Activated CD8-positive, alpha-beta T cell treated with anti-CD3 and anti-CD28 coated beads, Interleukin-2, amount 10 ng/mL, durations not matched to agents 7 days and 5 days (primary cell): ENCODE results near the gene UGCG. TPM values are rescaled to one million over a fixed set of nuclear protein-coding genes. Genes with fewer than 3 reads are reported as not detected.
"Not testable (repeated sequence)": the region's sequence is repeated elsewhere in the genome, so short reads cannot be mapped to it uniquely, and the experiment has no call there.

Experiments
- ATAC-seq: fragments of 150-1000 bp; cut with Tn5 transposase; one replicate; pipeline ENCODE4 v1.10.0; 2021; ENCODE audit warnings: moderate library complexity
- CTCF ChIA-PET: fragments of 350-600 bp; sonication (Branson Sonifier 250); formaldehyde crosslinking; loops from one replicate; lab custom pipeline; 2021; ENCODE audit warnings: antibody characterized with exemption; lab: Charles Lee
- POLR2A ChIA-PET: fragments of 350-600 bp; sonication (Branson Sonifier 250); formaldehyde crosslinking; loops from one replicate; lab custom pipeline; 2021; ENCODE audit warnings: antibody characterized with exemption; lab: Charles Lee
- DNase-seq: peaks from one replicate; pipeline ENCODE4 v3.0.0-alpha.2; 2020
- H3K27ac Mint-ChIP-seq: one replicate; pipeline ENCODE4 v1.8.0; 2021; ENCODE audit warnings: mild to moderate bottlenecking, mixed read lengths
- H3K27me3 Mint-ChIP-seq: one replicate; pipeline ENCODE4 v1.8.0; 2021; ENCODE audit warnings: low read depth, mixed read lengths
- H3K36me3 Mint-ChIP-seq: one replicate; pipeline ENCODE4 v1.8.0; 2021; ENCODE audit warnings: low read depth, mixed read lengths
- H3K4me1 Mint-ChIP-seq: one replicate; pipeline ENCODE4 v1.8.0; 2021; ENCODE audit warnings: low read depth, mixed read lengths
- H3K4me3 Mint-ChIP-seq: one replicate; pipeline ENCODE4 v1.8.0; 2021; ENCODE audit warnings: mild to moderate bottlenecking, mixed read lengths
- H3K9me3 Mint-ChIP-seq: one replicate; pipeline ENCODE4 v1.8.0; 2022; ENCODE audit warnings: mixed read lengths; ENCODE audit not compliant: insufficient read depth
- total RNA-seq, 2 experiments: library from RNA; stranded (reverse); gene quantifications; one replicate each; pipeline ENCODE4 v1.2.3, GENCODE V29; 2021

The UGCG gene
- total RNA-seq, 2 experiments from 2014 or later: 24.6 to 25.4 TPM

DNA sequence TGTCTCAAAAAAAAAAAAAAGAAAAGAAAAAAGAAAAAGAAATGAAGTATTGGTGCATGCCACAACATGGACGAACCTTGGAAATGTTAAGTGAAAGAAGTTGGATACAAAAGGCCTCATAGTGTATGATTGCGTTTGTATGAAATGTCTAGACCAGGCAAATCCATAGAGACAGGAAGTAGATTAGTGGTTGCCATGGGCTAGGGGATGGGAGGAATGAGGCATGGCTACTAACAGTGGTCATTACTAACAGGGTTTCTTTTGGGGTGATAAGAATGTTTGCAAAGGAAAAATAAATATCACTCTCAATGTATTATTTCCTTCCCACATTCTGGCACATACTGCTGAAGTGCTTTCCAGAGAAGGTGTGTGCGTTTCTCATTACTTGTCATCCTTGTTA is 44.1 kb downstream of the UGCG start:
- ChIA-PET POLR2A (no interaction called here), CTCF (no interaction called here)

DNA sequence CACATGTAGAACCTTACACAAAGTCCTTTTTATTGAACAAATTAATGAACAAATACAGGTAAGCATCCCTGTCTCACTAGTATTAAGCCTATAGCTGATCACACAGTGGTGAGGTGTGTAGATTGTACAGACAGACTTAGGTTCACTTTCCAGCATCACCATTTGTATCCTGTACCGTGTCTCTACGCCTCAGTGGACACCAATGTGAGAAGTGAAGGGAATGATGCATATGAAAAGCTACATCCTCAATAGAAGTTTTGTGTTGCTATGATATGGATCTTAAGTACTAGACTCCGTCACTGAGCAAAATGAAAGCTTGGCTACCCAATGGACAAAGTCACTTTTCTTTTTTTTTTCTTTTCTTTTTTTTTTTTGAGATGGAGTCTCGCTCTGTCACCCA is 46.6 kb downstream of the UGCG start:
- H3K27me3 Mint-ChIP-seq: no peaks in the 10 kb centered on the region
- ATAC-seq (no peak), DNase-seq (no peak)
- peaks cover 21% of the 10 kb centered on the region for H3K4me1 Mint-ChIP-seq
- H3K27ac Mint-ChIP-seq: no peak overlapping the region
- POLR2A ChIA-PET: no interaction called here
- H3K36me3 Mint-ChIP-seq: peaks cover 9% of the 10 kb centered on the region
- H3K4me3 Mint-ChIP-seq: no peak overlapping the region
- CTCF ChIA-PET: no interaction called here
- H3K9me3 Mint-ChIP-seq: no peaks in the 10 kb centered on the region

More for the DNA sequence above, 44.1 kb downstream of the UGCG start:
- Mint-ChIP-seq H3K9me3 (no peaks in the 10 kb centered on the region), H3K4me1 (peaks cover 32% of the 10 kb centered on the region), H3K4me3 (no peak overlapping the region), H3K27ac (no peak overlapping the region), H3K27me3 (no peaks in the 10 kb centered on the region), H3K36me3 (peaks cover 29% of the 10 kb centered on the region)
- DNase-seq (no peak), ATAC-seq (no peak)

- ChIA-PET POLR2A (no interaction called here), CTCF (interaction anchor here (1.7 kb wide), 1 partner anchor 16 kb away, joined by 4 read pairs; no protein-coding TSS in a partner anchor)
- Mint-ChIP-seq H3K36me3 (peaks cover 6% of the 10 kb centered on the region), H3K4me3 (no peak overlapping the region), H3K4me1 (peaks cover 16% of the 10 kb centered on the region), H3K27ac (no peak overlapping the region), H3K9me3 (no peaks in the 10 kb centered on the region), H3K27me3 (no peaks in the 10 kb centered on the region)
- DNase-seq (no peak), ATAC-seq (no peak)
Measured at GRCh38 chr9:111943746-111944145, 47.1 kb downstream of the UGCG start.

- Mint-ChIP-seq H3K4me3 (no peak overlapping the region), H3K36me3 (no peaks in the 10 kb centered on the region), H3K9me3 (no peaks in the 10 kb centered on the region), H3K27ac (no peak overlapping the region), H3K4me1 (peaks cover 11% of the 10 kb centered on the region), H3K27me3 (no peaks in the 10 kb centered on the region)
- DNase-seq (no peak), ATAC-seq (no peak)
- ChIA-PET CTCF (interaction anchor here (1.7 kb wide), 1 partner anchor 16 kb away, joined by 4 read pairs; no protein-coding TSS in a partner anchor), POLR2A (no interaction called here)
Measured at GRCh38 chr9:111944241-111944866, 47.7 kb downstream of the UGCG start.

DNA sequence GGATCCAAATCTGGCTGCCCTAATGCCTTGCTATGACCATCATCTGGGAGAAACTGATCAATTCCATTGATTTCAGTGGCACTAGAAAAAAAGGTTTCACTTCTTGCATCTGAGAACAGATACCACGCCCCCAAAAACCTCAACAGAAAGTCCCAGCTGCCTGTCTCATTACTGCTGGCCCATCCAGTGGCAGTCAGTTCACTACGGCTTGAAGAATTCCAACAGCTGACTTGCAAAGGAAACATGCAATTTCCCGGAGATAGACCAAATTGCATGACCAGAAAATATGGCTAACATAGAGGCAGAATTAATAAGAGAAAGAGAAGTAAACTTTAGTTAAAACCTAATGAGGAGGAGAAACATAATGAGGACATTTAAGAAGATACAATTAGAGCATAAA is 48.6 kb downstream of the UGCG start:
- Mint-ChIP-seq H3K36me3 (no peaks in the 10 kb centered on the region), H3K4me3 (no peak overlapping the region), H3K9me3 (no peaks in the 10 kb centered on the region), H3K4me1 (peaks cover 13% of the 10 kb centered on the region), H3K27me3 (no peaks in the 10 kb centered on the region), H3K27ac (no peak overlapping the region)
- ChIA-PET POLR2A (no interaction called here), CTCF (interaction anchor here (1.7 kb wide), 1 partner anchor 15 kb away, joined by 4 read pairs; no protein-coding TSS in a partner anchor)
- ATAC-seq: peak; percentile 42
- DNase-seq: peak; percentile 41

- DNase-seq, H3K9me3 Mint-ChIP-seq, CTCF ChIA-PET, H3K36me3 Mint-ChIP-seq, H3K4me3 Mint-ChIP-seq, H3K27ac Mint-ChIP-seq, H3K27me3 Mint-ChIP-seq, POLR2A ChIA-PET, ATAC-seq: not testable (repeated sequence)
- peaks cover 13% of the 10 kb centered on the region for H3K4me1 Mint-ChIP-seq
Measured at GRCh38 chr9:111948109-111948508, 51.5 kb downstream of the UGCG start.

- no peaks in the 10 kb centered on the region for H3K9me3 Mint-ChIP-seq
- ATAC-seq: no peak
- no peak overlapping the region for H3K27ac Mint-ChIP-seq
- H3K27me3 Mint-ChIP-seq: no peaks in the 10 kb centered on the region
- peaks cover 13% of the 10 kb centered on the region for H3K4me1 Mint-ChIP-seq
- DNase-seq: no peak
- no peak overlapping the region for H3K4me3 Mint-ChIP-seq
- ChIA-PET CTCF (no interaction called here), POLR2A (no interaction called here)
- H3K36me3 Mint-ChIP-seq: no peaks in the 10 kb centered on the region
Measured at GRCh38 chr9:111948951-111949350, 52.3 kb downstream of the UGCG start.

GRCh38 chr9:111949919-111950318 is 53.3 kb downstream of the UGCG start:
- ATAC-seq (no peak), DNase-seq (no peak)
- H3K36me3 Mint-ChIP-seq: no peaks in the 10 kb centered on the region
- H3K9me3 Mint-ChIP-seq: no peaks in the 10 kb centered on the region
- no peak overlapping the region for H3K4me3 Mint-ChIP-seq
- H3K4me1 Mint-ChIP-seq: peaks cover 8% of the 10 kb centered on the region
- ChIA-PET CTCF (no interaction called here), POLR2A (interaction anchor here (0.6 kb wide), 1 partner anchor 15 kb away, joined by 3 read pairs; no protein-coding TSS in a partner anchor)
- H3K27me3 Mint-ChIP-seq: no peaks in the 10 kb centered on the region
- H3K27ac Mint-ChIP-seq: no peak overlapping the region

DNA sequence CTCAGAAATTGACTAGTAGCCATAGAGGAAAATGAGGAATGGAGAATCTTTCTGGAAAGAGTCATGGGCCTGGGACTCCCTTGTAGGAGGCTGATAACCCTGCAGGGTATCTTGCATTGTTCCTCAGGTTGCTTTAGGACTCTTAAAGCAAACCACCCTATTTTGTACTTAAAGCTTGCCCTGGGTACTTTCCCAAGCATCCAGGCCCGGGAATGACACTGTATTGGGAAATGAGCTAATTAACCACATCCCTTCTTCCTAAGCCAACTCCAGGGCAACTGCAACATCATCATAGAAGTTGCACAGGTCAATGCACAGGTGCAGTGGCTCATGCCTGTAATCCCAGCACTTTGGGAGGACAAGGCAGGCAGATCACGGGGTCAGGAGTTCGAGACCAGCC is 55.9 kb downstream of the UGCG start:
- POLR2A ChIA-PET: interaction anchor here (0.7 to 1.0 kb wide), 2 partner anchors 26 to 80 kb away, joined by 3 to 4 read pairs; no protein-coding TSS in a partner anchor
- CTCF ChIA-PET: no interaction called here

GRCh38 chr9:111953444-111953843 is 56.8 kb downstream of the UGCG start:
- no peaks in the 10 kb centered on the region for H3K36me3 Mint-ChIP-seq
- DNase-seq (no peak), ATAC-seq (no peak)
- no peaks in the 10 kb centered on the region for H3K27me3 Mint-ChIP-seq
- no peak overlapping the region for H3K27ac Mint-ChIP-seq
- H3K4me3 Mint-ChIP-seq: no peak overlapping the region
- peaks cover 16% of the 10 kb centered on the region for H3K4me1 Mint-ChIP-seq
- ChIA-PET CTCF (interaction anchor here (0.8 kb wide), 1 partner anchor 15 kb away, joined by 3 read pairs; no protein-coding TSS in a partner anchor), POLR2A (no interaction called here)
- no peaks in the 10 kb centered on the region for H3K9me3 Mint-ChIP-seq

More for the DNA sequence above, 55.9 kb downstream of the UGCG start:
- Mint-ChIP-seq H3K27me3 (no peaks in the 10 kb centered on the region), H3K4me1 (peaks cover 7% of the 10 kb centered on the region), H3K36me3 (no peaks in the 10 kb centered on the region), H3K9me3 (no peaks in the 10 kb centered on the region), H3K27ac (no peak overlapping the region), H3K4me3 (no peak overlapping the region)
- ATAC-seq (no peak), DNase-seq (no peak)

GRCh38 chr9:111955048-111955447 is 58.4 kb downstream of the UGCG start:
- no peak overlapping the region for H3K4me3 Mint-ChIP-seq
- peaks cover 19% of the 10 kb centered on the region for H3K4me1 Mint-ChIP-seq
- no peaks in the 10 kb centered on the region for H3K36me3 Mint-ChIP-seq
- H3K27me3 Mint-ChIP-seq: peaks cover 5% of the 10 kb centered on the region
- CTCF ChIA-PET: interaction anchor here (0.7 to 1.2 kb wide), 3 partner anchors 20 to 120 kb away, joined by 3 read pairs; no protein-coding TSS in a partner anchor
- ATAC-seq (no peak), DNase-seq (no peak)
- POLR2A ChIA-PET: no interaction called here
- H3K27ac Mint-ChIP-seq: no peak overlapping the region
- no peaks in the 10 kb centered on the region for H3K9me3 Mint-ChIP-seq

- ATAC-seq: peak; percentile 77
- ChIA-PET POLR2A (no interaction called here), CTCF (no interaction called here)
- DNase-seq: peak; percentile 41
- Mint-ChIP-seq H3K27ac (peak overlapping the region; percentile 74), H3K27me3 (peaks cover 10% of the 10 kb centered on the region), H3K4me1 (peaks cover 19% of the 10 kb centered on the region), H3K9me3 (no peaks in the 10 kb centered on the region), H3K36me3 (no peaks in the 10 kb centered on the region), H3K4me3 (peak overlapping the region; percentile 58)
Measured at GRCh38 chr9:111957856-111958631, 61.4 kb downstream of the UGCG start.
